Tongue (tissue), 2 donors: Measurements from ENCODE around the gene MRO. TPM values are rescaled to one million over a fixed set of nuclear protein-coding genes. Genes with fewer than 3 reads are reported as not detected.
"Not testable (repeated sequence)": the region's sequence is repeated elsewhere in the genome, so short reads cannot be mapped to it uniquely, and the experiment has no call there.

Experiments used
- DNase-seq: peaks from one replicate; pipeline ENCODE4 v3.0.0-alpha.2; 2015
- total RNA-seq: library from RNA; depleted of rRNA; stranded (reverse); fragments of >200 nt; gene quantifications from one replicate; pipeline ENCODE4 v1.2.3, GENCODE V29; 2014

The MRO gene
- total RNA-seq, 1 donor from 2014 or later: 0.21 TPM

GRCh38 chr18:50833496-50833895, 13.7 kb upstream of the MRO start:
- DNase-seq: not testable (repeated sequence)

GRCh38 chr18:50832754-50833153, 12.9 kb upstream of the MRO start:
- no peak for DNase-seq

- DNase-seq: no peak
Measured at GRCh38 chr18:50830544-50830943, 10.7 kb upstream of the MRO start.

GRCh38 chr18:50829644-50830043, 9.8 kb upstream of the MRO start:
- DNase-seq: no peak

GRCh38 chr18:50826027-50826426, 6.2 kb upstream of the MRO start:
- DNase-seq: no peak

- DNase-seq: no peak
Measured at GRCh38 chr18:50825621-50826020, 5.8 kb upstream of the MRO start.

- DNase-seq: no peak
Measured at GRCh38 chr18:50822756-50823155, 2.9 kb upstream of the MRO start.

- no peak for DNase-seq
Measured at GRCh38 chr18:50820901-50821520, 1.2 kb upstream of the MRO start.

- peak; percentile 25 for DNase-seq
Measured at GRCh38 chr18:50819027-50819727, 639 bp downstream of the MRO start.

GRCh38 chr18:50816419-50817166, 3.2 kb downstream of the MRO start:
- DNase-seq: no peak

GRCh38 chr18:50814395-50814794, 5.4 kb downstream of the MRO start:
- DNase-seq: no peak

GRCh38 chr18:50813353-50813752, 6.5 kb downstream of the MRO start:
- DNase-seq: no peak

GRCh38 chr18:50812834-50813233, 7.0 kb downstream of the MRO start:
- no peak for DNase-seq

- DNase-seq: no peak
Measured at GRCh38 chr18:50807176-50807575, 12.6 kb downstream of the MRO start.

GRCh38 chr18:50806208-50806616, 13.6 kb downstream of the MRO start:
- DNase-seq: peak; percentile 43

- DNase-seq: no peak
Measured at GRCh38 chr18:50805732-50806131, 14.1 kb downstream of the MRO start.

GRCh38 chr18:50803592-50803991, 16.2 kb downstream of the MRO start:
- no peak for DNase-seq

GRCh38 chr18:50802141-50802540, 17.7 kb downstream of the MRO start:
- no peak for DNase-seq

GRCh38 chr18:50797142-50797541, 22.7 kb downstream of the MRO start:
- DNase-seq: peak; percentile 29

GRCh38 chr18:50796495-50796894, 23.3 kb downstream of the MRO start:
- DNase-seq: no peak

- DNase-seq: no peak
Measured at GRCh38 chr18:50793641-50794565, 25.9 kb downstream of the MRO start.

- DNase-seq: no peak
Measured at GRCh38 chr18:50792885-50793284, 26.9 kb downstream of the MRO start.
